Stimulated activated CD8-positive, alpha-beta memory T cell treated with anti-CD3 and anti-CD28 coated beads, Interleukin-12 subunit alpha, Interleukin-12 subunit beta, amount 100 ng/mL, for 4 hours (primary cell): Measurements from ENCODE around the gene MYO5A.

Source experiments
- DNase-seq: peaks from one replicate; pipeline ENCODE4 v3.0.0-alpha.2; 2020; ENCODE audit warnings: low read depth

MYO5A gene

DNA sequence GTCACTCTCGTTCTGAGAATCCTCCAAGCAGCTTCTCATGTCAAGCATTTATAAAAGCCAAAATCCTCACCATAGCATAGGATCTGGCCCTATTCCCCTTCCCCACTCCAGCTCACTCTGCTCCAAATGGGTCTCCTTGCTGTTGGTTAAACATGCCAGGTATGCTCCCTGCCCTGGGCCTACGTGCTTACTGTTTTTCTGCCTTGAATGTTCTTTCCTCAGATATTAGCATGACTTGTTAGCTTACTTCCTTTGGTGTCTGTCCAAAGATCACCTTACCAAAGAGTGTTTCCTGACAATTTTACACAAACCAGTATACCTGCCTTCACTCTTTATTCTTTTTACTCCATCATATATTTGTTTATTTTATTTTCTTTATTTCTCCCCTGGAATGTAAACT is 200.0 kb downstream of the MYO5A start:
- DNase-seq: no peak

DNA sequence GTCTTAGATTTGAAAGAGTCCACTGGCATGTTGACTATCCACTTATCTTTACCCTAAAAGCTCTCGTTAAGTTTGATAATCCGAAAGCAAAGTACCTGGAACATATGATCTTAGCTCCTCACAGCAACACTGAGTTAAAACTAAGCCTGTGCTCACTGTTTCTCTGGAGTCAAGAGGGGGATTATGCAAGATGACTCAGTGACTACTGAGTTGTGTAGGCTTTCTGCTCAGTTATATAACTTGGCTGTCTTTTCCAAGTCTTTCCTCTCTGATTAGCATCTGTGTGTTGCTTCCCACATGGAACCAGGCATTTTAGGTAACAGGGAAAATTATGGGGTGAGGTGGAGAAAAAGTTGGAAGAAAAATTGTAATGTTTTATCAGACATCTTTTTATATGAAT is 201.9 kb downstream of the MYO5A start:
- no peak for DNase-seq

DNA sequence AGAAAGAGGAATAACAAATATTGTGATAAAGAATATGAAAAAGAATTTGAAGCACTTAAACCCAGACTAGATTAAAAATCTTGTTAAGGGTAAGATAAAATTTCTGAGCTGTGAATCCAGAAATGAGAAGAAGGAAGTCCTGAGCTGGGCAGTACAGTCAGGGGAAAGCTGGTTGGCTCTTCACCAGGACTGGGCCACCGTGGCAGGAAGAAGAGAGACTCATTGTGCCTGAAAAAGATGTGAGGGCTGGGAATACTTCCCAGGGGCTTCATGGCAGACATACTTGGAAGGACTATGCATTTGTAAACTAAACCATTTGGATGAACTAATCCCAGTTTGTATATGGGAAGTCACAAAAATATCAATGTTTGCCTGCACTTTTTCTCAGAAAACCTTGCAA is 204.6 kb downstream of the MYO5A start:
- no peak for DNase-seq

GRCh38 chr15:52318729-52319500 is 209.8 kb downstream of the MYO5A start:
- DNase-seq: no peak

DNA sequence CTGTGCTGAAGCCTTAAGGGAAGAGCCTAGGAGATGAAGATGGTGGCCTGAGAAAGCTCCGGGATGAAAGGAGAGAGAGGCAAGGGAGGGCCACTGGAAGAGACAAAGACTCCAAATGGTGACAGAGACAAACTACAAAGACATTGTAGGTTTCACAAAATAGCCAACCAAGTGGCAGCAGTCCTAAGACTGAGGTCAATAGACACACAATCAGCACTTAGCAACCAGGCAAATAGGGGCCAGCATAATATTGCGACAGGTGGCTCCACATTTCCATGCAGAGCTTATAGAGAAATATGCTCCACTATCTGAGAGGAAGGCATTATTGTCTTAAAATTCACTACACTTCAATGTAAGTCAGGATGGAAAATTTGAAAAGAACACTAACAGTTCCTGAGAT is 211.0 kb downstream of the MYO5A start:
- DNase-seq: no peak

GRCh38 chr15:52317022-52317421 is 211.7 kb downstream of the MYO5A start:
- DNase-seq: no peak

DNA sequence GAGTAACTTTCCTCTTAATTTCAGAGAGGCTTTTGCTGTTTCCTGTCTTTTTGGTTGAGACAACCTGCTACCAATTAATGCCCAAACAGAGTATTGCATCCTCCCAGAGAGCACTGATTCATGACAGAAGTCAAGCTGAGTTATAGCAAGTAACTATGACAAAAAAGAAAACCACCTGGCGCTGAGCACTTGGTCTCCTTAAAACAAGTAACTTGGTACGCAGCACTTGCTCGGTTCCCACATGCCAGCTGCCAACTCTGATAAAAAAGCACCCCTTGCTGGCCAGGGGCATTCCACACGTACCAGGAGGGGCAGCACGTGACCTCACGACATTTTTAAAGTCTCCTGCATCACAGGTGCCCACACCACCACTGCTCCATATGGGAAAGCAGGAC is 219.5 kb downstream of the MYO5A start:
- DNase-seq: no peak

DNA sequence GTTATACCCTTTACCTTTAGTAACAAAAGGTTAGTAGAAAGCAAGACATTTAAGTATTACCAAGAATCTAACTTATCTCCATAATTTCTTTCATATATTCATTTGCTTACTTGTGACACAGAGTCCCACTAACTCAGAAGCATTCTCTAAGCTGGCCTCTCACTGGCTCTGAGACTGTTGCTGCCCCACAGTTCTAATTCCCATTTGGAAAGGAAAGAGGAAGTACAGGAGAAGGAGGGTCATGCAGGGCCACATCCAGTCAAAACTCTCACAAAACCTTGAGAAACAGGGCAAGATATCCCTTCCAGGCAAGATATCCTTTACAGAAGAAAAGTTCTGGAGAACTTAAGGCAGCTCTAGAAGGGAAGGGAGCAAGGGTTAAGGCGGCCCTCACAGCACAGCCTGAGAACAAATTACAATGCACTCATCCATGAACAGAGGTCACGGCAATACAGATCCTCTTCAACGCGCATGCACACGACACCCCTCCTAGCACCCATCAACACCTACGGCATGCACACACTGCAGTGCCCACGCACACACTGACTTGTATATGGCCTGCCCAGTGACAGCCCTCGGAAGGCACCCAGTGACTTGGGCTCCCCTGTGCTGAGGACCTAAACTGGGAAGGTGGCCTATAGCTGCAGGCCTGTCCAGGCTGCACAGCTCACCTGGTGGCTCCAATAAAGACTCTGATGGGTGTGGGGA is 220.1 kb downstream of the MYO5A start:
- DNase-seq: no peak

GRCh38 chr15:52307847-52308246 is 220.8 kb downstream of the MYO5A start:
- DNase-seq: no peak

DNA sequence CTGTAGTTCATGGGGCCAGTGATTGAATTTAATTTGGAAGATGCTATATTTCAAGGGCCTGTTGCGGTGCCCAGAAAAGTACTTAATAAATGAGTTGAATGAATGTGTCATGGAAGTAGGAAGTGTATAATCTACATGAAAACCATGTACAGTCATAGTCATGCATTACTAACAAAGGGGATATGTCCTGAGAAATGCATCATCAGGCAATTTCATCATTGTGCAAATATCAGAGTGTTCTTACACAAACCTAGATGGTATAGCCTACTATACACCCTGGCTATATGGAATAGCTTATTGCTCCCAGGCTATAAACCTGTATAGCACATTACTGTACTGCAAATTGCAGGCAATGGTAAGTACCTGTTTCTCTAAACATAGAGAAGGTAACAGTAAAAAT is 222.4 kb downstream of the MYO5A start:
- no peak for DNase-seq

- no peak for DNase-seq
Observed at GRCh38 chr15:52303093-52303772, 225.4 kb downstream of the MYO5A start.

- no peak for DNase-seq
Observed at GRCh38 chr15:52301265-52301847, 227.3 kb downstream of the MYO5A start.

DNA sequence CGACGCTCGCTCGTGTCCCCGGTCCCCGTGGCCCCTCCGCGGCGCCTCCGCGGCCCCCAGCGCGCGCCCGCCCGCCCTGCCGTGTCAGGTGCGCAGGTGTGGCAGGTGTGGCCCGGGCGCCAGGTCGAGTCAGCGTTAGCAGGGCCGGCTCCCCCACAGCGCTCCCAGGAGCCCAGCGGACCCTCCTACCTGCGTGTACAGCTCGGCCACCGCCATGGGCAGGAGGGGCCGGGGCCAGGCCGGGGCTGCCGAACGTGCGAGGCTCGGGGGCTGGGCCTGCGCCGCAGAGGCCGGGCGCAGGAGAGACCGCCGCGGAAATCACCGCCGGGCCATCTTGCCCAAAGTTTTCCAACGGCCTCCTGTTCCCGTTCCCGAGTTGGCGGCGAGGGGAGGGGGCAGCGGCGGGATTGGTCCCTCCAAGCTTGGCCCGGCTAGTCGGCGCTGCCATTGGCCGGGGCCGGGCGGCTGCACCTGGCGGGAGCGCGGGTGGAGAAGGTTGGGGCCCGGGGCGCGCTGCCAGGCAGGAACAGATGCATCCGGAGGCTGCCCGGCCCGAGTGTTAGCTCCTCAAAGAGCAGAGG is 233.2 kb downstream of the MYO5A start, which contains the start of gene MYO5C:
TSS of gene MYO5C (minus strand) at position 384 of the 581 bp plus-strand sequence. CDS start at position 216, 168 bp downstream.
- DNase-seq: no peak

DNA sequence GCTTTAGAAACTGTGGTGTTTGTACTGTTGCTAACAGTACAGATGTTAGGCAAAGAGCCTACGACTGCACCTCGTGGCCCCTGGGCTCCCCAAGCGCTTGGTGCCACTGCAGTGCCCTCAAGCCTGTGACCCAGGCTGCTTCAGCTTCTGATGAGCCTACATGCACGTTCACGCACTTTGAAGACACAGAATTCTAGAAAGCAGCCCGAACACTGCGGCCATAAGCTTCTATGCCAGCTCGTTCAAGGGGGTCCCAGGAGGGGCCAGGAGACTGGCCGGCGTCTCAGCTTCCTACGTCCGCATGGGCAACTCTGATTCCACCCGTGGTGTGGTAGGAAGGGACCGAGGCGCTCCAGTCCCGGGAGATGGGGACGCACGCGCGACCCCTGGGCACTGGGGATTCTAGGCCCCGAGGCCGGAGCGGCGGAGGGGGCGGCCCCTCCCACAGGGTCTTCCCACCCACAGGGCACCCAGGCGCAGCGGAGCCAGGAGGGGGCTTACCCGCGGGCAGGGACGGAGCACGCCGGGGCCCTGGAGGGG is 233.7 kb downstream of the MYO5A start:
- DNase-seq: no peak

- no peak for DNase-seq
Observed at GRCh38 chr15:52292780-52293392, 235.8 kb downstream of the MYO5A start.

DNA sequence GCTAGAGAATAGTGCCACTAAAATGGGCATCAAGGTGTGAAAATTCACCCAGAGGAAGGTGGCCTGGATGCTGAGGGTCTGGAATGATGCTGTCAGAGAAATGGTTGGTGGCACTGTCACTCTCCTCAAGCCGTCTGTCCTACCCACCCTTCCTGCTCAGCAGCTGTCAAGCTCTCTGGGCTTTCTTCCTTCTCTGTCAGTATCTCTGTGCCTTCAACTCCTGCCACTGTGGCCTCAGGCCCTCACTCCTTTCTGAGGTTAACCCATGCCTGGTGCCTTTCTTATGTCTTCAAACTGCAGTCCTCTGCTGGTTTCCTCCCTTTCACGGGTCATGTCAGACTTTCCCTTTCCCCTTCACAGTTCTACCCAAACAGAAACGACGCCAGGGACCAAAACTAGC is 237.5 kb downstream of the MYO5A start:
- DNase-seq: no peak

GRCh38 chr15:52290800-52291199 is 237.9 kb downstream of the MYO5A start:
- no peak for DNase-seq

DNA sequence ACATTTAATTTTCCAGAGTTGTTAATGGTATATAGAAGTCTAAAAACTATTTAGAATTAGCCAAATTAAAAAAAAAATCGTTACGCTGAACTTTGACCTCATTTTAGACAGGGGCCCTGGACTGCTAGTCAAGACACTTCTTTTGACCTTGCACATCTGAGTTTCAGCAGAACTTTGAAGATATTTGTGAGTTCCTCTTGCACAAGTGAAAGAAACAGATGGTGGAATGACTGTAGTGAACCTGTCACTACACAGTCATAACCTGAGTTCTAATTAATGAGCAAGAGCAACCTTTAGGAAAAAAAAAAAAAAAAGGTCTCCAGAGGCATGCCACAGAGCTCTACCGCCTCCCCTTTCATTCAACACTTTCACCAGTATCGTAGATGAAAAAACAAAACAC is 238.4 kb downstream of the MYO5A start:
- DNase-seq: no peak

GRCh38 chr15:52289629-52290081 is 239.0 kb downstream of the MYO5A start:
- no peak for DNase-seq

DNA sequence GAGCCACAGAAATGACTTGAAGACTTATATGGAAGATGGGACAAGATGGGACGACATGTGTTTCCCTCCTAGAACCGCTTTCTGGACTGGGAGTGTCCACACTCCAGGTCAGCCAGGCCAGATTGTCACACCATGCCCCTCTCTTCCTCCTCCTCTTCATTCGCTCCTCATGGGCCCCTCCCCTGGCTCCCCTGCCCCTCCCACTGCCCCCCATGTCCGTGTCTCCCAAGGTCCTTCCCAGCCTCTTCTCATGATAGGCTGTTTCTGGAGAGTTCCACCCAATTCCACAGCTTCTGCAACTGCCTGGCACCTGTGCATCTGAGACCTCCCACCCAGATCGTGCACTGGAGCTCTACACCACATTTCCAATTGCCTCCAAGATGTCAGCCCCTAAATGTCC is 239.7 kb downstream of the MYO5A start:
- no peak for DNase-seq
